ENCODE data around the gene PSMA3. TPM values are rescaled to one million over a fixed set of nuclear protein-coding genes. Genes with fewer than 3 reads are reported as not detected.

PSMA3 gene
- total and polyA plus RNA-seq, 9 of the 15 experiments (the other 6 are each of a cell fraction or from before 2014, with no cell fraction given) = 129 to 786 (median 319) TPM

DNA sequence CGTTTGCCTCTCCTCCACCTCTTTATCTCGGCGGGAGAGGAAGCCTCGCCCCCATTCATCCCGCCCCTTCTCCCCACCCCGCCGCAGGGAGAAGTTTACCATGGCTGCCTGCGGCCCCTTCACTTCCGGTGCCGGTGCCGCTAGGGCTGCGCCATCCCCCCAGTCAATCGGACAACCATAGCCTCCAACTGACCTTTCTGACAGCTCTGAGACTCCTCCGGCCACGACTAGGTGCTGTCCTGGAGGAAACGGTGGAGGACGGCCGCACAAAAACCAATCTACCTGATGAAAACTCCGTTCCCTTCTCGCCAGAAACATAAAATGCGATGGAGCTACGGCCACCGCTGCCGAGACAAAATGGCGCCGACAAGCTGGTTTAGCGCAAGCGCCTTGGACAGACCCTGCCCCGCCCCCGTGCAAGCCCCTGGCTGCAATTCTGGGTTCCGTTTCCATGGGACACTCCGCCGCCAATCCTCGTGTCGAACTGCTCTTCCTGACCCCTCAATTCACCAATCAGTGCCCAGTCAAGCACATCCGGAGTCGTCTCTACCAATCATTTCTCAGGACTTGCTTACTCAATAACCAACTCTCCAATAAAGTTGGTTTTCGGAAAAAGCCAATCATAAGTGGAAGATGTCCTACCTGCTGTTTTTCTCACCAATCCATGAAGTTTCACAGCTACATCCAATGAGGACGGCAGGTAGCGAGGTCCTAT, 53.3 kb downstream of the PSMA3 start (continued):
- no peak for TF ChIP-seq FOXK1 (CRISPR knock-in tag; IDR thresholded peaks at IDR 0.05; ENCODE audit: borderline replicate concordance)
- TF ChIP-seq HDAC8 (tag; IDR thresholded peaks at IDR 0.05) = peak; percentile 93; the same call in 1 of the 2 replicates
- TF ChIP-seq ZFPM2 (CRISPR knock-in tag; IDR thresholded peaks at IDR 0.05) = no peak
- no peak for TF ChIP-seq SIN3B (IDR thresholded peaks at IDR 0.05; ENCODE audit: low read depth)
- peak; percentile 73 for TF ChIP-seq CXXC5 (CRISPR knock-in tag; IDR thresholded peaks at IDR 0.05)
- no peak for TF ChIP-seq HOXB6 (CRISPR knock-in tag; IDR thresholded peaks at IDR 0.05; ENCODE audit: borderline replicate concordance)
- TF ChIP-seq ELK3 (CRISPR knock-in tag; IDR thresholded peaks at IDR 0.05) = no peak
- no peak for TF ChIP-seq ZBTB8A (IDR thresholded peaks at IDR 0.05; ENCODE audit: partially characterized antibody)
- TF ChIP-seq PTRF (tag; IDR thresholded peaks at IDR 0.05) = peak; percentile 88
- peak; percentile 80 for TF ChIP-seq MXI1 (IDR thresholded peaks at IDR 0.05; ENCODE audit: low read depth, low read length)
- TF ChIP-seq KDM5B (IDR thresholded peaks at IDR 0.05; ENCODE audit: insufficient replicate concordance, low read depth, low read length) = peak; percentile 57
- TF ChIP-seq DDX20 (tag; IDR thresholded peaks at IDR 0.05; ENCODE audit: low read depth) = peak; percentile 75; the same call in 1 of the 2 replicates
- peak; percentile 99 for TF ChIP-seq ASH1L (IDR thresholded peaks at IDR 0.05; ENCODE audit: borderline replicate concordance, low read depth, partially characterized antibody)
- peak; percentile 48; the same call in 1 of the 2 replicates for TF ChIP-seq CREB3L1 (IDR thresholded peaks at IDR 0.05; ENCODE audit: borderline replicate concordance, low read depth)

All from K562 (cell line).